ENCODE results near the gene EXOC6. TPM values are rescaled to one million over a fixed set of nuclear protein-coding genes. Genes with fewer than 3 reads are reported as not detected.

The EXOC6 gene
- total RNA-seq, 2 experiments from 2014 or later, result 8.0 to 9.4 TPM

DNA sequence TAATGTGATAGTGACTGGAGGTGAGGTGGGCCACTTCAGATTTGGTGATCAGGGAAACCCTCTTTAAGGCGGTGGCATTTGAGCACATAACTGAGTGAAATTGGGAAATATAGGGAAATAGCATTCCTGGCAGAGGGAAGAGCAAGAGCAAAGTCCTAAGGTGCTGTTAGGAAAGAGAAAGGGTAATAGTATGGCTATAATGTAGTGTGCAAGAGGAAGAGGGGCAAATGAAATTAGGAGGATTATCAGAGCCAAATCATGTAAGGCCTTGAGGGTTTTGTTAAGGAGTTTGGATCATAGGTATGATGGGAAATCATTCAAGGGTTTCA is 184.5 kb downstream of the EXOC6 start:
- intact Hi-C loops (cut with micrococcal nuclease; ENCODE audit: unreplicated experiment), result no loop called here
- Histone ChIP-seq H3K4me1 (ENCODE audit: insufficient read depth, low read length, poor library complexity, severe bottlenecking) (no peaks in the 10 kb centered on the region), H3K36me3 (ENCODE audit: insufficient read depth, low read length) (no peaks in the 10 kb centered on the region), H3K4me2 (ENCODE audit: low read length) (no peak overlapping the region), H3K4me3 (ENCODE audit: low read depth, low read length, poor library complexity, severe bottlenecking) (no peak overlapping the region), H3K79me2 (ENCODE audit: insufficient read depth, low read depth, low read length) (no peaks in the 10 kb centered on the region), H3K27ac (ENCODE audit: low read depth, low read length, poor library complexity, severe bottlenecking) (no peak overlapping the region), H4K20me1 (ENCODE audit: insufficient read depth, low read length) (no peaks in the 10 kb centered on the region), H3K9me2 (ENCODE audit: insufficient read depth, low read length) (no peaks in the 10 kb centered on the region), H3K9me3 (ENCODE audit: low read length) (no peaks in the 10 kb centered on the region), H2AFZ (ENCODE audit: low read length) (no peak overlapping the region)
- ChIA-PET CTCF (ENCODE audit: unreplicated experiment) (no interaction called here), POLR2A (no interaction called here)
- BruUV-seq (replicated peaks), result no TSS peak
- no peak for DNase-seq (ENCODE audit: low spot score)
- TF ChIP-seq EZH2phosphoT487 (IDR thresholded peaks at IDR 0.05; ENCODE audit: borderline replicate concordance, low read depth, low read length), result no peak
- TF ChIP-seq, protein P1, sequence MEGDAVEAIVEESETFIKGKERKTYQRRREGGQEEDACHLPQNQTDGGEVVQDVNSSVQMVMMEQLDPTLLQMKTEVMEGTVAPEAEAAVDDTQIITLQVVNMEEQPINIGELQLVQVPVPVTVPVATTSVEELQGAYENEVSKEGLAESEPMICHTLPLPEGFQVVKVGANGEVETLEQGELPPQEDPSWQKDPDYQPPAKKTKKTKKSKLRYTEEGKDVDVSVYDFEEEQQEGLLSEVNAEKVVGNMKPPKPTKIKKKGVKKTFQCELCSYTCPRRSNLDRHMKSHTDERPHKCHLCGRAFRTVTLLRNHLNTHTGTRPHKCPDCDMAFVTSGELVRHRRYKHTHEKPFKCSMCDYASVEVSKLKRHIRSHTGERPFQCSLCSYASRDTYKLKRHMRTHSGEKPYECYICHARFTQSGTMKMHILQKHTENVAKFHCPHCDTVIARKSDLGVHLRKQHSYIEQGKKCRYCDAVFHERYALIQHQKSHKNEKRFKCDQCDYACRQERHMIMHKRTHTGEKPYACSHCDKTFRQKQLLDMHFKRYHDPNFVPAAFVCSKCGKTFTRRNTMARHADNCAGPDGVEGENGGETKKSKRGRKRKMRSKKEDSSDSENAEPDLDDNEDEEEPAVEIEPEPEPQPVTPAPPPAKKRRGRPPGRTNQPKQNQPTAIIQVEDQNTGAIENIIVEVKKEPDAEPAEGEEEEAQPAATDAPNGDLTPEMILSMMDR (conservative IDR thresholded peaks at IDR 0.05; ENCODE audit: low read length), result no peak

DNA sequence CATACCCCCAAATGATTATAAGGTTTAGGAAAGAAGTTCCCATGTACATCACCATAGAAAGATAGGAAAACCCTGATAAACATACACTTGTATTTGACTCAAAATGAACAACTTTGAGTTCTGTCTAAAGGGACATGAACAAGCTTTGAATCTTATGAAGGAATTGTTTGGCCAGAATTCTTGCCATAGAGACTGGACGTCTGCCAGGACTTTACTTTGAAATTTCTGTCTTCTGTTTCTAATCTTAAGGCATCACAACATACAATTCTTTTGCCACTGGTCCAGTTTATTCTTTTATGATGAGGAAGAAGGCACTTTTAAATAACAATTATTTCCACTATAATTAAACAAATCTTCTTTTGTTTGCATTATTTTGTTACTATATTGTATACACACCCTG is 186.1 kb downstream of the EXOC6 start:
- POLR2A ChIA-PET, result interaction anchor here (0.6 kb wide), 1 partner anchor 72 kb away, joined by 3 read pairs; no protein-coding TSS in a partner anchor
- no peaks in the 10 kb centered on the region for H3K9me2 ChIP-seq (ENCODE audit: insufficient read depth, low read length)
- CTCF ChIA-PET (ENCODE audit: unreplicated experiment), result no interaction called here
- H3K36me3 ChIP-seq (ENCODE audit: insufficient read depth, low read length), result no peaks in the 10 kb centered on the region
- intact Hi-C loops (cut with micrococcal nuclease; ENCODE audit: unreplicated experiment), result no loop called here
- no peaks in the 10 kb centered on the region for H3K79me2 ChIP-seq (ENCODE audit: insufficient read depth, low read depth, low read length)
- BruUV-seq (replicated peaks), result no TSS peak
- H3K9me3 ChIP-seq (ENCODE audit: low read length), result no peaks in the 10 kb centered on the region
- H4K20me1 ChIP-seq (ENCODE audit: insufficient read depth, low read length), result no peaks in the 10 kb centered on the region
- no peak overlapping the region for H3K4me3 ChIP-seq (ENCODE audit: low read depth, low read length, poor library complexity, severe bottlenecking)
- no peak for DNase-seq (ENCODE audit: low spot score)
- TF ChIP-seq, protein P1 (conservative IDR thresholded peaks at IDR 0.05; ENCODE audit: low read length), result no peak
- TF ChIP-seq EZH2phosphoT487 (IDR thresholded peaks at IDR 0.05; ENCODE audit: borderline replicate concordance, low read depth, low read length), result no peak
- no peaks in the 10 kb centered on the region for H3K4me1 ChIP-seq (ENCODE audit: insufficient read depth, low read length, poor library complexity, severe bottlenecking)
- H2AFZ ChIP-seq (ENCODE audit: low read length), result no peak overlapping the region
- no peak overlapping the region for H3K27ac ChIP-seq (ENCODE audit: low read depth, low read length, poor library complexity, severe bottlenecking)
- no peak overlapping the region for H3K4me2 ChIP-seq (ENCODE audit: low read length)

GRCh38 chr10:93039110-93039509 is 190.8 kb downstream of the EXOC6 start:
- BruUV-seq (replicated peaks), result no TSS peak
- intact Hi-C loops (cut with micrococcal nuclease; ENCODE audit: unreplicated experiment), result no loop called here
- Histone ChIP-seq H3K9me2 (ENCODE audit: insufficient read depth, low read length) (no peaks in the 10 kb centered on the region), H4K20me1 (ENCODE audit: insufficient read depth, low read length) (no peaks in the 10 kb centered on the region), H3K4me2 (ENCODE audit: low read length) (no peak overlapping the region), H3K36me3 (ENCODE audit: insufficient read depth, low read length) (no peaks in the 10 kb centered on the region), H3K4me3 (ENCODE audit: low read depth, low read length, poor library complexity, severe bottlenecking) (no peak overlapping the region), H3K79me2 (ENCODE audit: insufficient read depth, low read depth, low read length) (no peaks in the 10 kb centered on the region), H3K9me3 (ENCODE audit: low read length) (no peaks in the 10 kb centered on the region), H3K4me1 (ENCODE audit: insufficient read depth, low read length, poor library complexity, severe bottlenecking) (peaks cover 2% of the 10 kb centered on the region), H2AFZ (ENCODE audit: low read length) (no peak overlapping the region), H3K27ac (ENCODE audit: low read depth, low read length, poor library complexity, severe bottlenecking) (no peak overlapping the region)
- CTCF ChIA-PET (ENCODE audit: unreplicated experiment), result no interaction called here
- POLR2A ChIA-PET, result interaction anchor here (1.0 kb wide), 1 partner anchor 14 kb away, joined by 3 read pairs; no protein-coding TSS in a partner anchor
- TF ChIP-seq EZH2phosphoT487 (IDR thresholded peaks at IDR 0.05; ENCODE audit: borderline replicate concordance, low read depth, low read length), result no peak
- TF ChIP-seq, protein P1 (conservative IDR thresholded peaks at IDR 0.05; ENCODE audit: low read length), result no peak
- DNase-seq (ENCODE audit: low spot score), result no peak
